ENCODE measurements around the gene HDAC9.

Gene HDAC9

GRCh38 chr7:18494406-18494805 is 1.1 kb upstream of the HDAC9 start:
- DNase-seq (ENCODE audit: low read depth in 3 of 3, low spot score in 1 of 3), result no peak

- no peak for DNase-seq (ENCODE audit: low read depth in 3 of 3, low spot score in 1 of 3)
Measured at GRCh38 chr7:18494821-18495408, 634 bp upstream of the HDAC9 start.

GRCh38 chr7:18496341-18496700 is 772 bp downstream of the HDAC9 start:
- no peak for DNase-seq (ENCODE audit: low read depth in 3 of 3, low spot score in 1 of 3)

GRCh38 chr7:18497082-18497481 is 1.5 kb downstream of the HDAC9 start:
- DNase-seq (ENCODE audit: low read depth in 3 of 3, low spot score in 1 of 3), result no peak

GRCh38 chr7:18497800-18498199 is 2.3 kb downstream of the HDAC9 start:
- no peak for DNase-seq (ENCODE audit: low read depth in 3 of 3, low spot score in 1 of 3)

- DNase-seq (ENCODE audit: low read depth in 3 of 3, low spot score in 1 of 3), result no peak
Measured at GRCh38 chr7:18498341-18498740, 2.8 kb downstream of the HDAC9 start.

GRCh38 chr7:18499407-18500177 is 4.0 kb downstream of the HDAC9 start:
- DNase-seq (ENCODE audit: low read depth in 3 of 3, low spot score in 1 of 3), result no peak

GRCh38 chr7:18503126-18503866 is 7.7 kb downstream of the HDAC9 start:
- DNase-seq (ENCODE audit: low read depth in 3 of 3, low spot score in 1 of 3), result no peak

- no peak for DNase-seq (ENCODE audit: low read depth in 3 of 3, low spot score in 1 of 3)
Measured at GRCh38 chr7:18504965-18505364, 9.4 kb downstream of the HDAC9 start.

- no peak for DNase-seq (ENCODE audit: low read depth in 3 of 3, low spot score in 1 of 3)
Measured at GRCh38 chr7:18505870-18506460, 10.4 kb downstream of the HDAC9 start.

- DNase-seq (ENCODE audit: low read depth in 3 of 3, low spot score in 1 of 3), result no peak
Measured at GRCh38 chr7:18508443-18509427, 13.2 kb downstream of the HDAC9 start.

GRCh38 chr7:18509481-18509880 is 13.9 kb downstream of the HDAC9 start:
- DNase-seq (ENCODE audit: low read depth in 3 of 3, low spot score in 1 of 3), result no peak

- DNase-seq (ENCODE audit: low read depth in 3 of 3, low spot score in 1 of 3), result no peak
Measured at GRCh38 chr7:18511351-18512140, 16.0 kb downstream of the HDAC9 start.

- DNase-seq (ENCODE audit: low read depth in 3 of 3, low spot score in 1 of 3), result no peak
Measured at GRCh38 chr7:18513343-18513742, 17.8 kb downstream of the HDAC9 start.

GRCh38 chr7:18515067-18515466 is 19.5 kb downstream of the HDAC9 start:
- no peak for DNase-seq (ENCODE audit: low read depth in 3 of 3, low spot score in 1 of 3)

- DNase-seq (ENCODE audit: low read depth in 3 of 3, low spot score in 1 of 3), result no peak
Measured at GRCh38 chr7:18517646-18518045, 22.1 kb downstream of the HDAC9 start.

- no peak for DNase-seq (ENCODE audit: low read depth in 3 of 3, low spot score in 1 of 3)
Measured at GRCh38 chr7:18518555-18518954, 23.0 kb downstream of the HDAC9 start.

- no peak for DNase-seq (ENCODE audit: low read depth in 3 of 3, low spot score in 1 of 3)
Measured at GRCh38 chr7:18520450-18521235, 25.1 kb downstream of the HDAC9 start.

- no peak for DNase-seq (ENCODE audit: low read depth in 3 of 3, low spot score in 1 of 3)
Measured at GRCh38 chr7:18521236-18521589, 25.7 kb downstream of the HDAC9 start.

Data from stimulated activated CD4-positive, alpha-beta T cell treated with anti-CD3 and anti-CD28 coated beads, TNF-alpha, amount 100 ng/mL, for 1 hour (primary cell).